ENCODE data around the gene TM4SF20.

TM4SF20 gene

DNA sequence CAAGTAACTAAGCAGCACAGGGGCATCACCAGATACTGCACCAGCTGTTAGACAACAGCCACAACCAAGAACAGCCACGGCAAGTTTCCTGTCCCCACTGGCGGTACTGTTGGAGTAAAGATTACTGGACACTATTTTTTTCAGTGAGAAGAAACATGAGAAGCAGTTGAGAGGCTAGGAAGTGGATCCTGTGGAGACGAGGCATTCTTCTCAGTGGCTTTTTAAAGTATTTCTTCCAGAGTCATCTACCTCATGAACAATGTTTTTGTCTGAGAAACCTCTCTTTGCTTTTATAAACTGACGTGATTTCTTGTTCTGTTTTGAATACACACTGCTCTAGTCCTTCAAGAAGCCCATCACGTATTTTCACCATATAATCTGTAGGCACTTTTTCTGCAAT, 18.8 kb downstream of the TM4SF20 start:
- Histone ChIP-seq H3K9me3 (ENCODE audit: control insufficient read depth, insufficient read depth, low read length) (no peaks in the 10 kb centered on the region), H3K4me3 (ENCODE audit: low read length) (no peak overlapping the region), H3K27ac (ENCODE audit: low read depth, low read length) (no peak overlapping the region), H4K20me1 (ENCODE audit: control insufficient read depth, insufficient read depth, low read depth, low read length) (no peaks in the 10 kb centered on the region), H3K27me3 (ENCODE audit: control insufficient read depth, low read length) (no peaks in the 10 kb centered on the region), H3F3A (ENCODE audit: control insufficient read depth, insufficient read depth) (0 out of 2 replicates have a peak, but pooled peaks cover 4% of the 10 kb centered on the region), H3K36me3 (ENCODE audit: control insufficient read depth, low read length) (peaks cover 44% of the 10 kb centered on the region), H3K4me2 (ENCODE audit: low read length) (no peak overlapping the region), H3K4me1 (ENCODE audit: control insufficient read depth, low read length) (no peaks in the 10 kb centered on the region), H3K9me2 (replicated peaks; ENCODE audit: control insufficient read depth, low read length) (no peaks in the 10 kb centered on the region), H3K79me2 (ENCODE audit: control insufficient read depth, low read length) (no peaks in the 10 kb centered on the region)
- no peak for TF ChIP-seq EZH2phosphoT487 (IDR thresholded peaks at IDR 0.05; ENCODE audit: borderline replicate concordance, low read length)
- TF ChIP-seq, protein P1, sequence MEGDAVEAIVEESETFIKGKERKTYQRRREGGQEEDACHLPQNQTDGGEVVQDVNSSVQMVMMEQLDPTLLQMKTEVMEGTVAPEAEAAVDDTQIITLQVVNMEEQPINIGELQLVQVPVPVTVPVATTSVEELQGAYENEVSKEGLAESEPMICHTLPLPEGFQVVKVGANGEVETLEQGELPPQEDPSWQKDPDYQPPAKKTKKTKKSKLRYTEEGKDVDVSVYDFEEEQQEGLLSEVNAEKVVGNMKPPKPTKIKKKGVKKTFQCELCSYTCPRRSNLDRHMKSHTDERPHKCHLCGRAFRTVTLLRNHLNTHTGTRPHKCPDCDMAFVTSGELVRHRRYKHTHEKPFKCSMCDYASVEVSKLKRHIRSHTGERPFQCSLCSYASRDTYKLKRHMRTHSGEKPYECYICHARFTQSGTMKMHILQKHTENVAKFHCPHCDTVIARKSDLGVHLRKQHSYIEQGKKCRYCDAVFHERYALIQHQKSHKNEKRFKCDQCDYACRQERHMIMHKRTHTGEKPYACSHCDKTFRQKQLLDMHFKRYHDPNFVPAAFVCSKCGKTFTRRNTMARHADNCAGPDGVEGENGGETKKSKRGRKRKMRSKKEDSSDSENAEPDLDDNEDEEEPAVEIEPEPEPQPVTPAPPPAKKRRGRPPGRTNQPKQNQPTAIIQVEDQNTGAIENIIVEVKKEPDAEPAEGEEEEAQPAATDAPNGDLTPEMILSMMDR (IDR thresholded peaks at IDR 0.05; ENCODE audit: low read depth, low read length, poor library complexity, severe bottlenecking) = no peak

DNA sequence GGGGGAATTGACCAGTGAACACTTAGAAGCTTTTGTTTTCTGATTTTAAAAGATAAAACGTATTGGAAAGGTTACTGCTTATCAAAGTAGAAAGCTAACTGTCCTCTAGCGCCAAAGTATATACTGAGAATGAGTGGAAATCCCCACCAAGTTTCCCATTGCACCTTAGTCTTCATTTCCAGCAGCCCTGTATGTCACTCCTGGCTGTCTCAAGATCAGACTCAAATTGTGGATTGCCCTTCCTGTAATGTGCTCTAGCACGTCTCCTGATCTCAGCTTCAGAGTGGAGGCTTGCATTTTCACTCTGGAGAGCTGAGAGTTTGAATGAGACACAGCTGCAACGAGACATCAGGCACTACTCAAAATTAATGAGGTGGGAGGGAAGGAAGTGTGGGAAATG, 27.5 kb downstream of the TM4SF20 start:
- Histone ChIP-seq H3K4me2 (ENCODE audit: low read length) (no peak overlapping the region), H3K4me1 (ENCODE audit: control insufficient read depth, low read length) (no peaks in the 10 kb centered on the region), H3K9me2 (replicated peaks; ENCODE audit: control insufficient read depth, low read length) (no peaks in the 10 kb centered on the region), H3K9me3 (ENCODE audit: control insufficient read depth, insufficient read depth, low read length) (no peaks in the 10 kb centered on the region), H3K27ac (ENCODE audit: low read depth, low read length) (no peak overlapping the region), H3F3A (ENCODE audit: control insufficient read depth, insufficient read depth) (no peaks in the 10 kb centered on the region), H3K36me3 (ENCODE audit: control insufficient read depth, low read length) (peaks cover 26% of the 10 kb centered on the region), H3K27me3 (ENCODE audit: control insufficient read depth, low read length) (no peaks in the 10 kb centered on the region), H3K4me3 (ENCODE audit: low read length) (no peak overlapping the region), H3K79me2 (ENCODE audit: control insufficient read depth, low read length) (no peaks in the 10 kb centered on the region), H4K20me1 (ENCODE audit: control insufficient read depth, insufficient read depth, low read depth, low read length) (no peaks in the 10 kb centered on the region)
- TF ChIP-seq, protein P1 (IDR thresholded peaks at IDR 0.05; ENCODE audit: low read depth, low read length, poor library complexity, severe bottlenecking) = no peak
- TF ChIP-seq EZH2phosphoT487 (IDR thresholded peaks at IDR 0.05; ENCODE audit: borderline replicate concordance, low read length) = no peak

DNA sequence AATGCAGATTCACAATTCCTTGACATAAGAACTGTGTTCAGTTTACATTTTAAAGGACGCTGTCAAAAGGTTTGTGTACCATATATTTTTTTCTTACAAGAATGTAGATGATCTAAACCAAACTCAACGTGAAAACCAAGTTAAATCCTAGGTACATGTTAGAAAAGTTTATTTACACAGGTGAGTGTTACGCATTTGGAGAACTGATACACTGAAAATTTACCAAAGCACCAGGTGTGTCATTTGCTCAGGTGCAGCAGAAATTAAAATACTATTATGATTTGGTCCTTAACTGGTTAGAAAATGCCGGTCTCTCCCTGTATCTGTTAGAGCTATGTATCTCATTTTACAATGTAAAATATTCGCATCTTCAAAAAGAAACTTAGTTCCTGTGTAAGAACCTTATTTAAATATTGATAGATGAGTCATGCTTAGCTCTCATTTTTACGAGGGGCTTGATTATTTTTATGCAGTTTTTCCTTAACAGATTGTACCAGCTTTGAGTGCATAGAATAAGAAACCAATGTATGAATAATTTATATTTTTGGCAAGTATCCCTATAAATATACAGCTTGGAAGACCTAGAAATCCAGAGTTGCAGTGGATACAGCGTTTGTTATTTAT, 29.0 kb downstream of the TM4SF20 start:
- Histone ChIP-seq H3F3A (ENCODE audit: control insufficient read depth, insufficient read depth) (no peaks in the 10 kb centered on the region), H3K27me3 (ENCODE audit: control insufficient read depth, low read length) (no peaks in the 10 kb centered on the region), H3K79me2 (ENCODE audit: control insufficient read depth, low read length) (no peaks in the 10 kb centered on the region), H4K20me1 (ENCODE audit: control insufficient read depth, insufficient read depth, low read depth, low read length) (no peaks in the 10 kb centered on the region), H3K36me3 (ENCODE audit: control insufficient read depth, low read length) (peaks cover 26% of the 10 kb centered on the region), H3K4me1 (ENCODE audit: control insufficient read depth, low read length) (no peaks in the 10 kb centered on the region), H3K9me2 (replicated peaks; ENCODE audit: control insufficient read depth, low read length) (no peaks in the 10 kb centered on the region), H3K27ac (ENCODE audit: low read depth, low read length) (no peak overlapping the region), H3K4me3 (ENCODE audit: low read length) (no peak overlapping the region), H3K9me3 (ENCODE audit: control insufficient read depth, insufficient read depth, low read length) (no peaks in the 10 kb centered on the region), H3K4me2 (ENCODE audit: low read length) (no peak overlapping the region)
- TF ChIP-seq, protein P1 (IDR thresholded peaks at IDR 0.05; ENCODE audit: low read depth, low read length, poor library complexity, severe bottlenecking) = no peak
- no peak for TF ChIP-seq EZH2phosphoT487 (IDR thresholded peaks at IDR 0.05; ENCODE audit: borderline replicate concordance, low read length)
